Subcutaneous adipose tissue (tissue), 4 donors: ENCODE measurements around the gene KAT8. TPM values are rescaled to one million over a fixed set of nuclear protein-coding genes. Genes with fewer than 3 reads are reported as not detected.

ENCODE experiments used
- CTCF ChIP-seq: fragments of 450-650 bp; IDR thresholded peaks from one replicate; pipeline ENCODE4 v1.5.1; 2016; ENCODE audit warnings: low read depth, mild to moderate bottlenecking, control low read depth, antibody characterized with exemption, moderate library complexity
- total RNA-seq, 4 donors: library from RNA; depleted of rRNA; stranded (reverse); fragments of >200 nt; gene quantifications; one replicate each; pipeline ENCODE4 v1.1.0, GENCODE V29; 2016

Gene KAT8
- total RNA-seq, 4 donors from 2014 or later: 42.3 to 71.2 (median 51.9) TPM

- no peak for TF ChIP-seq CTCF
Measured at GRCh38 chr16:31143694-31144148, 26.3 kb downstream of the KAT8 start.

- TF ChIP-seq CTCF: no peak
Measured at GRCh38 chr16:31145398-31145990, 28.0 kb downstream of the KAT8 start.

GRCh38 chr16:31147574-31147973, 30.1 kb downstream of the KAT8 start:
- TF ChIP-seq CTCF: no peak

- TF ChIP-seq CTCF: no peak
Measured at GRCh38 chr16:31148281-31148728, 30.8 kb downstream of the KAT8 start.

GRCh38 chr16:31148896-31149295, 31.4 kb downstream of the KAT8 start:
- no peak for TF ChIP-seq CTCF

GRCh38 chr16:31149332-31149731, 31.9 kb downstream of the KAT8 start:
- TF ChIP-seq CTCF: no peak

- TF ChIP-seq CTCF: no peak
Measured at GRCh38 chr16:31149894-31150890, 32.7 kb downstream of the KAT8 start, which contains the start of gene PRSS36. Gene PRSS36 (minus strand): TSS chr16:31150066. CDS start chr16:31150035, 31 bp downstream.
